ENCODE measurements around the gene POLR1A.

GRCh38 chr2:85971366-85971765 is 134.3 kb downstream of the POLR1A start:
- TF ChIP-seq POLR2A (IDR thresholded peaks at IDR 0.05; ENCODE audit: extremely low read depth, insufficient read length) (no peak), CTCF (IDR thresholded peaks at IDR 0.05; ENCODE audit: low read depth, low read length) (no peak)

All from NB4 (cell line).